ENCODE measurements around the gene SRC. TPM values are rescaled to one million over a fixed set of nuclear protein-coding genes. Genes with fewer than 3 reads are reported as not detected.

Gene SRC
- total RNA-seq, 1 donor from 2014 or later, result 15.4 TPM

- no peak overlapping the region for H2AFZ ChIP-seq (replicated peaks)
- peaks cover 45% of the 10 kb centered on the region for H3K4me1 ChIP-seq
- H3K79me2 ChIP-seq (ENCODE audit: low read depth), result no peaks in the 10 kb centered on the region
- TF ChIP-seq EZH2 (IDR thresholded peaks at IDR 0.05) (no peak), EZH2phosphoT487 (IDR thresholded peaks at IDR 0.05) (no peak), CTCF (IDR thresholded peaks at IDR 0.05) (no peak)
- H3K9me3 ChIP-seq (ENCODE audit: low read depth), result no peaks in the 10 kb centered on the region
- peak overlapping the region; percentile 45 for H3K4me3 Mint-ChIP-seq
- DNase-seq (ENCODE audit: low spot score), result no peak
- peak overlapping the region; percentile 12 for H3K4me2 ChIP-seq
- H3K27ac ChIP-seq, result no peak overlapping the region
- H3K9me3 Mint-ChIP-seq, result no peaks in the 10 kb centered on the region
- H3K27ac Mint-ChIP-seq, result peak overlapping the region; percentile 95
- peaks cover 79% of the 10 kb centered on the region for H3F3A ChIP-seq (ENCODE audit: low read depth)
- H3K36me3 ChIP-seq, result no peaks in the 10 kb centered on the region
- H3K4me1 Mint-ChIP-seq, result peaks cover 45% of the 10 kb centered on the region
- peaks cover under 1% of the 10 kb centered on the region for H3K27me3 ChIP-seq
- H3K36me3 Mint-ChIP-seq, result peaks cover 3% of the 10 kb centered on the region
- no peak overlapping the region for H3K9ac ChIP-seq
- H4K20me1 ChIP-seq (ENCODE audit: low read depth), result no peaks in the 10 kb centered on the region
- H3K4me3 ChIP-seq, result no peak overlapping the region
- peaks cover 13% of the 10 kb centered on the region for H3K27me3 Mint-ChIP-seq (ENCODE audit: insufficient read depth, low read depth)
Measured at GRCh38 chr20:37408302-37409193, 62.6 kb downstream of the SRC start.

- no peak overlapping the region for H3K9ac ChIP-seq
- peak overlapping the region; percentile 80 for H3K27ac ChIP-seq
- Mint-ChIP-seq H3K4me3 (no peak overlapping the region), H3K4me1 (peaks cover 35% of the 10 kb centered on the region), H3K27me3 (ENCODE audit: insufficient read depth, low read depth) (peaks cover 9% of the 10 kb centered on the region), H3K36me3 (no peaks in the 10 kb centered on the region), H3K9me3 (no peaks in the 10 kb centered on the region), H3K27ac (no peak overlapping the region)
- H4K20me1 ChIP-seq (ENCODE audit: low read depth), result no peaks in the 10 kb centered on the region
- H3K79me2 ChIP-seq (ENCODE audit: low read depth), result no peaks in the 10 kb centered on the region
- H3K9me3 ChIP-seq (ENCODE audit: low read depth), result no peaks in the 10 kb centered on the region
- no peak for TF ChIP-seq CTCF (IDR thresholded peaks at IDR 0.05)
- no peak for TF ChIP-seq EZH2 (IDR thresholded peaks at IDR 0.05)
- no peak for TF ChIP-seq EZH2phosphoT487 (IDR thresholded peaks at IDR 0.05)
- no peak overlapping the region for H2AFZ ChIP-seq (replicated peaks)
- H3F3A ChIP-seq (ENCODE audit: low read depth), result peaks cover 70% of the 10 kb centered on the region
- peaks cover 58% of the 10 kb centered on the region for H3K4me1 ChIP-seq
- H3K4me2 ChIP-seq, result peak overlapping the region; percentile 40
- peaks cover 14% of the 10 kb centered on the region for H3K27me3 ChIP-seq
- H3K4me3 ChIP-seq, result peak overlapping the region; percentile 2
- peak; percentile 56 for DNase-seq (ENCODE audit: low spot score)
- no peaks in the 10 kb centered on the region for H3K36me3 ChIP-seq
Measured at GRCh38 chr20:37411408-37412219, 65.7 kb downstream of the SRC start.

- Mint-ChIP-seq H3K27ac (no peak overlapping the region), H3K27me3 (ENCODE audit: insufficient read depth, low read depth) (peaks cover 4% of the 10 kb centered on the region), H3K4me3 (no peak overlapping the region), H3K36me3 (no peaks in the 10 kb centered on the region), H3K9me3 (no peaks in the 10 kb centered on the region), H3K4me1 (peaks cover 29% of the 10 kb centered on the region)
- peak overlapping the region; percentile 40 for H3K4me2 ChIP-seq
- TF ChIP-seq EZH2 (IDR thresholded peaks at IDR 0.05) (no peak), EZH2phosphoT487 (IDR thresholded peaks at IDR 0.05) (no peak), CTCF (IDR thresholded peaks at IDR 0.05) (no peak)
- no peaks in the 10 kb centered on the region for H3K9me3 ChIP-seq (ENCODE audit: low read depth)
- H3K27me3 ChIP-seq, result peaks cover 14% of the 10 kb centered on the region
- peaks cover 57% of the 10 kb centered on the region for H3F3A ChIP-seq (ENCODE audit: low read depth)
- H3K36me3 ChIP-seq, result no peaks in the 10 kb centered on the region
- no peak overlapping the region for H2AFZ ChIP-seq (replicated peaks)
- no peak overlapping the region for H3K4me3 ChIP-seq
- H3K79me2 ChIP-seq (ENCODE audit: low read depth), result no peaks in the 10 kb centered on the region
- no peak overlapping the region for H3K9ac ChIP-seq
- no peak for DNase-seq (ENCODE audit: low spot score)
- peaks cover 53% of the 10 kb centered on the region for H3K4me1 ChIP-seq
- H4K20me1 ChIP-seq (ENCODE audit: low read depth), result no peaks in the 10 kb centered on the region
- no peak overlapping the region for H3K27ac ChIP-seq
Measured at GRCh38 chr20:37413023-37413334, 67.0 kb downstream of the SRC start.
